PC-3 (cell line): Measurements from ENCODE around the gene ZNF292.

Experiments
- CTCF ChIP-seq: fragments of 300-600 bp; sonication (generic); conservative IDR thresholded peaks from 2 replicates; pipeline ENCODE4 v1.5.1; 2017; ENCODE audit warnings: antibody characterized with exemption, low read depth, mild to moderate bottlenecking, low read length
- EZH2 ChIP-seq: fragments of 300-600 bp; sonication (generic); IDR thresholded peaks from one replicate; pipeline ENCODE4 v1.6.1; 2017; ENCODE audit warnings: antibody characterized with exemption, mild to moderate bottlenecking, low read length; ENCODE audit not compliant: unreplicated experiment
- EZH2phosphoT487 ChIP-seq: fragments of 300-600 bp; sonication (generic); IDR thresholded peaks from 2 replicates; pipeline ENCODE4 v1.6.1; 2018; ENCODE audit warnings: mild to moderate bottlenecking, antibody characterized with exemption, low read length, borderline replicate concordance

GRCh38 chr6:87282743-87283142, 127.4 kb downstream of the ZNF292 start:
- TF ChIP-seq CTCF (no peak), EZH2phosphoT487 (no peak), EZH2 (no peak)
